ENCODE measurements around the gene TCP11.
A peak's percentile ranks its signal among the peaks of the same experiment; 100 is the strongest.

TCP11 gene

DNA sequence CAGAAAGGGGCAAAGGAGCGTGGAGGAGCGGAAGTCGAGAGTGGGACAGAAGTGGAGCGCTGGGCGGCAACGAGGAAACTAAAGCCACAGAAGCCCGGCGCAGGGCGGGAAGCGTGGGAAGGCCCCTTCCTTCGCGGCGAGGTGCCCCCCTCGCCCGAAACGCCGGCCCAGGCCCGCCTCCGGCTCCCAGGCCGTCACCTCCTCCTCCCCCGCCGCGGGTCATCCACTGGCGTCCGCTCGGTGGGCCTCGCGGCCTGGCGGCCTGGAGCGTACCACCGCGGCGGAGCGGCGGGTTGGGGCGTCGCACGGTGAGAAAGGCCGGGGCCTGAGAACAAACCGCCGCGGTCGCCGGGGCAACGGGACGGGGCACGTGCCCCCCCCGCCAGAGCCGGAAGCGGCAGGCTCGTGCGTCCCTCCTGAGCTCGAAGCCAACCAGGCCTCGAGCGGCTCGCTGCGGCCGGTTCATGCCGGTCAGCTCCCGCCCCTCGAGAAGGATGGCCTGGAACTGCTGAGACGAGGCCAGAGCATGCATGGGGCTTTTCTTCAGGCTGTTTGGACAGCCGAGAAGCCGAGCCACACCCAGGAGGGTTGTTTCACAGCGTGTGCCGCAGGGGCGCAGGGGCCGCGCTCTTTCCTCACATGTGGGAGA, at the start of gene TCP11:
TCP11 (minus strand) TSS at position 333 of the 649 bp plus-strand sequence. CDS start 469 bp downstream, outside the sequence.
- DNase-seq, result peak; percentile 46
- Mint-ChIP-seq H3K4me3 (peak within 1 kb of the TSS; percentile 28), H3K27me3 (peaks cover 28% of the 10 kb centered on the region), H3K9me3 (no peaks in the 10 kb centered on the region), H3K36me3 (ENCODE audit: low read depth) (no peaks in the 10 kb centered on the region), H3K27ac (peak within 1 kb of the TSS; percentile 35), H3K4me1 (ENCODE audit: low read depth) (peaks cover 14% of the 10 kb centered on the region)

DNA sequence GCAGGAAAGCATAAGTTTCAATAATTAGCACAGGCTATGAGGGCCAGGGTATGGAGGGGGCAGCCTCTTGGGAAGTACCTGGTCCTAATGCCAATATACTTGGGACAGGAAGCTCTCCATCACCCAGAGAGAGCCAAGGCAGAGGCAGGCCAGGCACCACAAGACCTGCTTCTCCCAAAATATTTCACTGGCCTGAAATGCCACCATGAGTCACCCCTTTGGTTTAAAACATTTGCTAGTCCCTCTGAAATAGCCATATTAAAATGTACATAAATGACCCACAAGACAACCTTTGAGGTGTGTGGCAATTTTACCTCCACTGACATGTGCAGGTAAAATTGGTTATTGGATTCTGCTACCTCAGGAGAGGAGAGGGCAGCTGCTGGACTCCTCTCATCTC, 49.2 kb upstream of the TCP11 start:
- H3K4me1 Mint-ChIP-seq (ENCODE audit: low read depth), result peaks cover 6% of the 10 kb centered on the region
- H3K4me3 Mint-ChIP-seq, result no peak overlapping the region
- H3K27me3 Mint-ChIP-seq, result peaks cover 24% of the 10 kb centered on the region
- DNase-seq, result no peak
- H3K27ac Mint-ChIP-seq, result no peak overlapping the region
- H3K36me3 Mint-ChIP-seq (ENCODE audit: low read depth), result no peaks in the 10 kb centered on the region
- H3K9me3 Mint-ChIP-seq, result no peaks in the 10 kb centered on the region

DNA sequence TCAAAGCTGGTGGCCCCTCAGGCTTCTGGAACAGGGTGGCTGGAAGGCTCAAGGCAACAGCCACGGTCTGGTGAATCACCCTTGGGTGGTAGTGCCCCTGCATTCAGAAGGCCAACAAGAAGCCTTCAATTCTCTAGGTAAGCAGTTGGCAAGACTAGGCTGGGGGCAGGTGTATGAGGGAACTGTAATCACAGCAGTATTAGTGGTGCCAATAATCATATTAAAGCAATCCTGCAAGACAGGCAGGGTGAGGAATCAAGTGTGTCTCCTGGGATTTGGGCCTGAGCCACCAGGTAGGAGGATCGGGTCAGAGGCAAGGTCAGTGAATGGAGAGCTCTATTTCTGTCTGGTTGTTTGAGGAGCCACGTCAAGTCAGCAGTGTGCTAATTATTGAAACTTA, 47.7 kb upstream of the TCP11 start:
- Mint-ChIP-seq H3K4me3 (no peak overlapping the region), H3K36me3 (ENCODE audit: low read depth) (no peaks in the 10 kb centered on the region), H3K9me3 (no peaks in the 10 kb centered on the region), H3K27ac (no peak overlapping the region), H3K27me3 (peaks cover 25% of the 10 kb centered on the region), H3K4me1 (ENCODE audit: low read depth) (peaks cover 3% of the 10 kb centered on the region)
- no peak for DNase-seq

DNA sequence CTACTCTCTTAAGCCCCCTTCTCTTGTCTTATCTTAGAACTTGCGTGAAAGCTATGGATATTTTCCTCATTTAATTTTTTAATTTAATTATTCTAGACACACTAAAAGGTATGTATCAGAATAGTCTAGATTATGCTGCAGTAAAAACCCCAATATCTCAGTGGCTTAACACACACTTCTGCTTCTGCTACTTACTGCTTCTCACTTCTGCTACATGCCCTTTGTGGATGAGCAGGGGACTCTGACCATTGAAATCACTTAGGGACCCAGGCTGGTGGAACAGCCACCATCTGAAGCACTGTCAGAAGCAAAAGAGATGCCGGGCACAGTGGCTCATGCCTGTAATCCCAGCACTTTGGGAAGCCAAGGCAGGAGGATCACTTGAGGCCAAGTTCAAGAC, 45.4 kb upstream of the TCP11 start:
- peaks cover 34% of the 10 kb centered on the region for H3K27me3 Mint-ChIP-seq
- DNase-seq, result no peak
- no peaks in the 10 kb centered on the region for H3K9me3 Mint-ChIP-seq
- no peak overlapping the region for H3K4me3 Mint-ChIP-seq
- no peaks in the 10 kb centered on the region for H3K4me1 Mint-ChIP-seq (ENCODE audit: low read depth)
- no peak overlapping the region for H3K27ac Mint-ChIP-seq
- H3K36me3 Mint-ChIP-seq (ENCODE audit: low read depth), result no peaks in the 10 kb centered on the region

DNA sequence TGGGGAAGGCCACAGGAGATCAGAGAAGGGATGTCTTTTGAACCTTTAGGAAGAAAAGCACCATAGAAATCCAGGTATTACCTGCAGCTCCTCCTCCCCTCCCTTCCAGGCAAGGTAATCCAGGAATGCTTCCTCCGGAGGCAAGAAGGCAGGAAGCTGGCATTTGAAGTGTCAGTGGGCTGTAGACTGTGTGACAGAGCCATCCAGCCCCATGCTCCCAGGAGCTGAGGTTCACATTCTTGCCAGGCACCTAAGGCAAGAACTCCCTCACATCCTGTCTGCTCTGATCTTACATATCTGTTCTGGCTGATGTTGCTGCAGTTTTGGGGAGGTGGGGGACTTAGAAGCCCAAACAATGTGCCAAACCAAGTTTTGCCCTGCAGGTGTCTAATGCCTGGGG, 44.8 kb upstream of the TCP11 start:
- Mint-ChIP-seq H3K27ac (no peak overlapping the region), H3K4me3 (no peak overlapping the region), H3K9me3 (no peaks in the 10 kb centered on the region), H3K36me3 (ENCODE audit: low read depth) (no peaks in the 10 kb centered on the region), H3K27me3 (peaks cover 34% of the 10 kb centered on the region), H3K4me1 (ENCODE audit: low read depth) (no peaks in the 10 kb centered on the region)
- no peak for DNase-seq

DNA sequence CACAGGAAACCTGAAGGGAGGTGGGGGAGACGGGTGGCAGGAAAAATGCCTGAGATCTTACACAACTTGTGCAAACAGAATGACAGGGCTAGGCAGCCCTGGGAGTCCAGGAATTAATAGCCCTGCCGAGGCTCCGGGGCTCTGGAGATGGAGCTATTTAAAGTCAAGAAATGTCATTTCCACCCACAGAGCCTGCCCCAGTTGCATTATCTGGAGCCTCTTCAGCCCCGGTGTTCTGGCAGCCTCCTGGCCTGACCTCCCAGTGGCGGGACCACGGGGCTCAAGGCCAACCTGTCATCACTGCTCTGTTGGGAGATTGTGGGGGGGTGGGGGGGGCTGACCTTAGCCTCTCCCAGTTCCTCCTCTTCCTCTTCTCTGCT, 44.2 kb upstream of the TCP11 start:
- no peak overlapping the region for H3K27ac Mint-ChIP-seq
- no peaks in the 10 kb centered on the region for H3K4me1 Mint-ChIP-seq (ENCODE audit: low read depth)
- H3K36me3 Mint-ChIP-seq (ENCODE audit: low read depth), result no peaks in the 10 kb centered on the region
- H3K9me3 Mint-ChIP-seq, result no peaks in the 10 kb centered on the region
- no peak overlapping the region for H3K4me3 Mint-ChIP-seq
- DNase-seq, result no peak
- H3K27me3 Mint-ChIP-seq, result peaks cover 34% of the 10 kb centered on the region

DNA sequence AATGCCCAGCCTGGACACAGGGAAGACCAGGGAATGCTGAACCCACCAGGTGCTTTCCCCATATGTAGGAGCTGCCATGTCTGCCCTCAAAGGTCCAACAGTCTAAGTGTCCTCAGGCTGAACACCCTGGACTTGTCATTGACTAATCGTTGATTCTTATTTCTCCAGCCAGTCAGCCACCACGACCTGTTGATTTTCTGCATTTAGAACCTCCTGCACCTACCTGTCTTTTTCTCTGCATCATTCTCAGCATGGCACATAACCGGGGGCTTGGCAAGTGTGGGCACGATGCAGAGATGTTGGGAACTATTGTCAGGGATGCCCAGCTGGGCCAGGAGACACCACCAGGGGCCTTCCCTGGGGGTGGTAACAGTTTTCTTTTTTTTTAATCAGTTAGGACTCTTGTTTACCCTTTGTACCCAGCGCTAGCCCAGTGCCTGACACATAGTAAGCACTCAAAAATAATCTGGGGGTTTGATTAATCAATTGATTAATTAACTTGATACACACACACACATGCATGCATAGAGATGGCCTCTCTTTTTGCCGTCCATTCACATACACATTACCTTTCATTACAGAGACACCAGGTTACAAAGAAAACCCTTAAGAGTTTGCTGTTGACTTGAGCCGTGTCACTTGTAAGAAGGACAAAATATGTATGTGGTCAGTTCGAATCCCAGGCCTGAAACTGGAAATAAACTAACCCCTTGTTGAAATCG, 43.6 kb upstream of the TCP11 start:
- peaks cover 34% of the 10 kb centered on the region for H3K27me3 Mint-ChIP-seq
- H3K4me1 Mint-ChIP-seq (ENCODE audit: low read depth), result no peaks in the 10 kb centered on the region
- H3K9me3 Mint-ChIP-seq, result no peaks in the 10 kb centered on the region
- H3K36me3 Mint-ChIP-seq (ENCODE audit: low read depth), result no peaks in the 10 kb centered on the region
- H3K4me3 Mint-ChIP-seq, result no peak overlapping the region
- no peak overlapping the region for H3K27ac Mint-ChIP-seq
- DNase-seq, result no peak

DNA sequence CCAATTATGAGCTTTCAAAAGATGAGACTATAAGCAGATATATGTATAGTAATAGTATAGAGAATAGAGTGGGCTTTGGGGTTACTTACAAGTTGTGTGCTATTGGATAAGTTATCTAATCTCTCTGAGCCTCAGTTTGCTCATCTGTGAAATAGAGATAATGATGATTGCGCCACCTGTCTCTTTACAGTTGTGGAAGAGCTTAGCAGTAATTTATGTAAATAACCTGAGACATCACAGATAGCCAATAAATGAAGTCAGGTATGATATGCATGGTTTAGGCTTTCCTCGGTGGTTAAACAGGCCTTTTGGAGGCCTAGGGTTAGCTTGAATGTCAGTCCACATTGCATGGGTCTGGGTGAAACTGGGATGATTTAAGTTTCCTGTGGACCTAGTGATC, 42.8 kb upstream of the TCP11 start:
- Mint-ChIP-seq H3K4me1 (ENCODE audit: low read depth) (no peaks in the 10 kb centered on the region), H3K4me3 (no peak overlapping the region), H3K27me3 (peaks cover 34% of the 10 kb centered on the region), H3K27ac (no peak overlapping the region), H3K36me3 (ENCODE audit: low read depth) (no peaks in the 10 kb centered on the region), H3K9me3 (no peaks in the 10 kb centered on the region)
- DNase-seq, result no peak

DNA sequence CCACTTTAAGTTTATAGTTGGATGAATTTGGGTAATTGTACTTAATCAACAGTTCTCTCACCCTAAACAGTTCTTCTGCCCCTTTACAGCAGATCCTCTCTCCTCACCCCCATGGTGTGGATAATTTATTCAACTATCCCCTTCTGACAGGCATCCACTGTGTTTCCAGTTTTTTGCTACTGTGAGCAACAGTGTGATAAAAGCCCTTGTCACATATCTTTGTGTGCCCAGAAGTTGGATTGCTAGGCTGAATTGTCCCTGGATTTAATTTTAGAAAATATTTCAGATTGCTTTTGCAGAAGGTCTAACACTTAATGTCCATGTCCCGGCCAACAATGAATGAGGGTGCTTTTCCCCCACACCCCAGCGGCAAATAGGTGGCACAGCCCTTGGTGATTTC, 42.1 kb upstream of the TCP11 start:
- Mint-ChIP-seq H3K36me3 (ENCODE audit: low read depth) (no peaks in the 10 kb centered on the region), H3K27ac (no peak overlapping the region), H3K4me3 (no peak overlapping the region), H3K9me3 (no peaks in the 10 kb centered on the region), H3K4me1 (ENCODE audit: low read depth) (no peaks in the 10 kb centered on the region), H3K27me3 (peaks cover 34% of the 10 kb centered on the region)
- DNase-seq, result no peak

DNA sequence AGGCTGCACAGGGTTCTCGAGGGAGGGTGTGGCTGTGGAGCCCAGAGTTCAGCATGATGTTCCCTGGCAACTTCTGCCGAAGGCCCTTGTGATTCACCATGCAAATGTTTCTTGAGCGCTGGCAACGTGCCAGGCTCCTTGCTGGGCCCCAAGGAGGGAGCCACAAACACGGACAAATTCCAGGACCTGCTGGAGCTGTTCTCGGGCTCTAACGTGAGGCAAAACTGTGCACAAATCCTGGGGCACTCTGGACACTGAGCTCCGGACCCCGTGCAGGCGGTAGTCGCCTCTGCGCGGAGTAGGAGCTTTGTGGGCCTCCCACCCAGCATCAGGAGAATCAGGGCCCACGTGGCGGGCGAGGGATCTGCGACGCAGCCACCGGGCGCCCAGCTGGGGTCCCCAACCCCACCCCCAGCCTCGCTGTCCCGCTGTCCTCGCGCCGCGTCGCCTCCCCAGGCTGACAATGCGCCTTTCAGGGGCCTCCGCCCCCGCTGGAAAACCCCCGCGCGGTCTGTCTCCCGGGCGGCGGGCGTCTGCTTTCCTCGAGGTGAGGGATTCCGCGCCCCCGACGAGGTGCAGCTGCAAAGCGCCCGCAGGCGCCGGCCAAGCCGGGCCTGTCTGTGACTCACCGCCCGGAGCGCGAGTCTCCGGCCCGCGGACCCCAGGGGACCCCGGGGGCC, 40.9 kb upstream of the TCP11 start:
- Mint-ChIP-seq H3K27me3 (peaks cover 29% of the 10 kb centered on the region), H3K9me3 (no peaks in the 10 kb centered on the region), H3K4me1 (ENCODE audit: low read depth) (no peaks in the 10 kb centered on the region), H3K4me3 (no peak overlapping the region), H3K27ac (no peak overlapping the region), H3K36me3 (ENCODE audit: low read depth) (no peaks in the 10 kb centered on the region)
- no peak for DNase-seq

DNA sequence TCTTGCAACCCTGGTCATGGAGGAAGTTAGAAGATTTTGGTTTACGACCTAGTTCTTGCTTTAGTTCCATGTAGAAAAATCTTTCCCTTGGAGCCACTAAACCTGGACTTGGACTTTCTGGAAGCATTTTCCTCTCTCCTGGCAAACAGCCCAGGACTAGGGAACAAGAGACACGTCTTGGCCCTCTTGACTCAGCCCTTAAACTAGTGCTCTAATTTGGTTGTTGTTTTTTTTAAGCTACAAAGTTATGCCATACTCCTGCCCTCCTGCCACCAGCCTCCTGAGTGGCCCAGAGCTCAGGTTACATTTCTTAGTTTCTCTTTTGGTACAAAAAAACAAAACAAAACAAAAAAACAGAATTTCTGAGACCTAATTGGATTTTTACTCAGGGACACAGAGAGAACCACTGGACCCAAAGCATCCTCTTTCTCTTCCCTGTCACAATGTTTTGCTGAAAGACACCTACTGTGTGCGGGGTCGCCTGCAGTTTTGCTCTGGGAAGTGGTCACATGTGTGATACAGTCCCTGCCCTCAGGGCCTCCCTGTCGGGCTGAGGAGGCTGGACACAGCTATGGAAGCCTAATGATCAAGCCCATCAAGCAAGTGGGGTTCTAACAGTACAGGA, 40.3 kb upstream of the TCP11 start:
- H3K27me3 Mint-ChIP-seq, result peaks cover 27% of the 10 kb centered on the region
- H3K36me3 Mint-ChIP-seq (ENCODE audit: low read depth), result no peaks in the 10 kb centered on the region
- no peak overlapping the region for H3K4me3 Mint-ChIP-seq
- no peaks in the 10 kb centered on the region for H3K4me1 Mint-ChIP-seq (ENCODE audit: low read depth)
- no peak for DNase-seq
- no peak overlapping the region for H3K27ac Mint-ChIP-seq
- H3K9me3 Mint-ChIP-seq, result no peaks in the 10 kb centered on the region

DNA sequence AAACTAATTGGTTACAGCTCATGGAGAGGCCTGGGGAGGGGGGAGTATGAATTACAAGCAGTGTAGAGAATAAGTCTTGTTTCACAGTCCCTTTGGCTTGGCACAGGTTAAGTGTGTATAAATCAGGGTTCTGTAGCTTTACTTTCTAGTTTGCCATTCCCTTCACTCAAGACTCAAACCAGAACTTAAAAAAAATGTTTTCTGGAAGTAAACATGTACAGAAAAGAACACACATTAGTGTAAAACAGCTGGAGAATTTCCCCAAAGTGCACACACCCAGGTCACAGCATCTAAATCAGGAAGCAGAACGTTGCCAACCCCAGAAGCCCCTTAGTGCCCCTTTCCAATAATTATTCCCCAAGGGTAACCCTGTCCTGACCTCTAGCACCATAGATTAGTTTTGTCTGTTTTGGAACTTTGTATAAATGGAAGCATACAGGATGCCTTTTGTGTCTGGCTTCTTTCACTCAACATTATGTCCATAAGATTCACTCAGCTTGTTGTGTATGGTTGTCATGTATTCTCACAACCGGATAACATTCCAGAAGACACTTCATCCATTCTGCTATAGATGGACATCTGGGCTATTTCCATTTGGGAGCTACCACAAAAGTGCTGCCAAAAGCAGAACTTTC, 38.9 kb upstream of the TCP11 start:
- Mint-ChIP-seq H3K36me3 (ENCODE audit: low read depth) (no peaks in the 10 kb centered on the region), H3K9me3 (no peaks in the 10 kb centered on the region), H3K4me1 (ENCODE audit: low read depth) (no peaks in the 10 kb centered on the region), H3K4me3 (no peak overlapping the region), H3K27ac (no peak overlapping the region), H3K27me3 (peaks cover 19% of the 10 kb centered on the region)
- no peak for DNase-seq

DNA sequence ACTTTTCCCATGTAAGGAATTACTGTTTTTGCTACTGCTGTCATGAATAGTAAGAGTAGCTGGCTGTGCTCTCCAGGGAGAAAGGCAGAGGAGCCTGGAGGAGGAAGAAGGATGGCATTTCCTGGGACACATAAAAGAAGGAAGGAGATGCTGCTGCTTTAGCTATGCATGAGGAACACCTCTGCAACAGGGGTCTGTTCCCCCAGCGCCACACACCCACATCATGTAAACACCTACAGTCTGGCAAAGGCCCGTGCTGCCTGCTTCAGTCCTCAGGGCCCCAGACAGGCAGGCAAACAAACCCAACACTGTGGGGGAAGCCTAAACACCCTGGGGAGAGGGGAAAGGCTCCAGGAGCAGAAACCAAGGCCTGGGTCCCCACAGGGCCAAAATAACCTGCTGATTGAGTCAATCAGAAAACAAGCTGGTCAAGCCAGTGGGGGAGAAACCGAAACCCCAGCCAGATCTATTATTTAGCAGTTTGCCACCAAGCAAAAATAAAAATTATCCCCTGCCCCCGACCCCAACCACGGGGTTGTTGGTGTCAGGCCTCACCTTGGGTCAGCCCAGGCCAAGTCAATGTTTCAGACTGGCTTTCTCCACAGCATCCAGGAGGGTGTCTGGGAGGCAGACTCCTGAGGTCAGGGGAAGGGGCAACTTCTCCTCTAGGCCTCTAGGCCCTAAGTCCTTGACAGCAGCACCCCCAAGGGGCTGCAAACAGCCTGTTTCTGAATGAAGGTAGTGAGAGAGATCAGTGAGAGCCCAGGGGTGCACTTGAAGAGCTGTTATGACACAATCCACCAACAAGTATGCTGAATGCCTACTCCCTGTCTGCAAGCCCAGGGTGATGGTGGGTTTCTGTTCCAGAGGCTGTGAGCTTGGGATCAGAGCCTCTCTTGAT, 38.0 kb upstream of the TCP11 start:
- H3K4me3 Mint-ChIP-seq, result no peak overlapping the region
- H3K36me3 Mint-ChIP-seq (ENCODE audit: low read depth), result no peaks in the 10 kb centered on the region
- H3K9me3 Mint-ChIP-seq, result no peaks in the 10 kb centered on the region
- DNase-seq, result no peak
- H3K4me1 Mint-ChIP-seq (ENCODE audit: low read depth), result peaks cover under 1% of the 10 kb centered on the region
- peaks cover 14% of the 10 kb centered on the region for H3K27me3 Mint-ChIP-seq
- H3K27ac Mint-ChIP-seq, result no peak overlapping the region

DNA sequence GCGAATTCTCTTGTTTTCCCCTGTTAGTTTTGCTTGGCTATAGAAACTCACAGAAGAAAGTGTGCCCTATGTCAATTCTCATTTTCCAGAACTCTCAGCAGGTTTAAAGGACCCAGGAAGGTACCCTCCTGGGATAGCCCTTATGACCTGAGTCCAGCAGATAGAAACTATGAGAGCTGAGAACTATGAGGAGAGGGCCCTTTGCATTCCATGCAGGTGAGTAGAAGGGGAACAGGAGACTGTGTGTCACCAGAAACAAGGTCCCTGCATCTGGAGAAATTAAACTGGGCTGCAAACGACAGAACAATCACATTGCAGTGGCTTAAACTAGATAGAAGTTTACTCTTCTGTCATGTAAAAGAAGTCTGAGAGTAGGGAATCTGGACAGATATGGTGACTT, 36.9 kb upstream of the TCP11 start:
- Mint-ChIP-seq H3K27ac (no peak overlapping the region), H3K27me3 (peaks cover 7% of the 10 kb centered on the region), H3K36me3 (ENCODE audit: low read depth) (no peaks in the 10 kb centered on the region), H3K4me1 (ENCODE audit: low read depth) (peaks cover 8% of the 10 kb centered on the region), H3K9me3 (no peaks in the 10 kb centered on the region), H3K4me3 (no peak overlapping the region)
- no peak for DNase-seq
